ENCODE data around the gene SLC22A31.

GRCh38 chr16:89153848-89154271 is 46.5 kb downstream of the SLC22A31 start:
- no peak for TF ChIP-seq POLR2A (IDR thresholded peaks at IDR 0.05)
- TF ChIP-seq CTCF (IDR thresholded peaks at IDR 0.05), result no peak

Measured in thyroid gland (tissue), 4 donors.